Cardiac muscle cell (in vitro differentiated cells and primary cell): ENCODE results near the gene S100A2. TPM values are rescaled to one million over a fixed set of nuclear protein-coding genes. Genes with fewer than 3 reads are reported as not detected.

Experiments used
- DNase-seq, 2 donors: peaks; one replicate each; pipeline versions ENCODE4 v3.0.0 to v3.0.0-alpha.2; 2010 to 2017; ENCODE audit warnings: low read depth in 1 of 2, low spot score in 1 of 2
- H3K27ac ChIP-seq: fragments of 200-600 bp; sonication (generic); 2 replicates; pipeline ENCODE4 v1.5.1; 2016
- H3K27me3 ChIP-seq: fragments of 200-600 bp; sonication (generic); 2 replicates; pipeline ENCODE4 v1.6.0; 2016; ENCODE audit warnings: control low read depth
- H3K36me3 ChIP-seq: fragments of 200-600 bp; sonication (generic); 2 replicates; pipeline ENCODE4 v1.5.1; 2016; ENCODE audit warnings: control low read depth
- H3K4me1 ChIP-seq: fragments of 200-600 bp; sonication (generic); 2 replicates; pipeline ENCODE4 v1.8.1; 2017; ENCODE audit warnings: low read depth, mild to moderate bottlenecking, mixed run types
- H3K4me3 ChIP-seq: fragments of 200-600 bp; sonication (generic); 2 replicates; pipeline ENCODE4 v1.5.1; 2016; ENCODE audit warnings: mild to moderate bottlenecking
- H3K9me3 ChIP-seq: fragments of 200-600 bp; sonication (generic); 2 replicates; pipeline ENCODE4 v1.5.1; 2017; ENCODE audit warnings: low read depth, mild to moderate bottlenecking, control low read depth
- CTCF ChIP-seq: IDR thresholded peaks from 2 replicates; pipeline ENCODE4 v1.5.1; 2012; ENCODE audit warnings: low read depth, mild to moderate bottlenecking, low read length
- polyA plus RNA-seq: library from polyadenylated mRNA; unstranded; fragments of >200 nt; fragmentation: Nextera tagmentation; extraction: Ambion mirVana; gene quantifications from 2 replicates; pipeline ENCODE4 v1.2.1, GENCODE V29; 2016
- total RNA-seq: library from RNA; depleted of rRNA; stranded (reverse); fragments of >200 nt; gene quantifications from 2 replicates; pipeline ENCODE4 v1.2.3, GENCODE V29; 2016

Gene S100A2
- total and polyA plus RNA-seq, 2 experiments from 2014 or later, result 2.3 TPM; not detected in 1

GRCh38 chr1:153572569-153573015, 6.9 kb upstream of the S100A2 start:
- Histone ChIP-seq H3K36me3 (no peaks in the 10 kb centered on the region), H3K4me3 (no peak overlapping the region), H3K4me1 (peaks cover 23% of the 10 kb centered on the region), H3K27me3 (no peaks in the 10 kb centered on the region), H3K27ac (no peak overlapping the region), H3K9me3 (no peaks in the 10 kb centered on the region)
- peak; percentile 72 to 83 for DNase-seq
- peak; percentile 90 for TF ChIP-seq CTCF

- H3K36me3 ChIP-seq, result no peaks in the 10 kb centered on the region
- H3K9me3 ChIP-seq, result no peaks in the 10 kb centered on the region
- H3K4me3 ChIP-seq, result no peak overlapping the region
- H3K4me1 ChIP-seq, result peaks cover 23% of the 10 kb centered on the region
- DNase-seq, result no peak
- no peak overlapping the region for H3K27ac ChIP-seq
- no peak for TF ChIP-seq CTCF
- no peaks in the 10 kb centered on the region for H3K27me3 ChIP-seq
Observed at GRCh38 chr1:153571706-153572105, 6.1 kb upstream of the S100A2 start.

- no peaks in the 10 kb centered on the region for H3K27me3 ChIP-seq
- no peak overlapping the region for H3K27ac ChIP-seq
- no peak overlapping the region for H3K4me3 ChIP-seq
- H3K9me3 ChIP-seq, result no peaks in the 10 kb centered on the region
- no peaks in the 10 kb centered on the region for H3K36me3 ChIP-seq
- TF ChIP-seq CTCF, result no peak
- no peak for DNase-seq
- H3K4me1 ChIP-seq, result peaks cover 29% of the 10 kb centered on the region
Observed at GRCh38 chr1:153570874-153571273, 5.2 kb upstream of the S100A2 start.

GRCh38 chr1:153569465-153569864, 3.8 kb upstream of the S100A2 start:
- no peaks in the 10 kb centered on the region for H3K27me3 ChIP-seq
- no peak overlapping the region for H3K27ac ChIP-seq
- H3K9me3 ChIP-seq, result no peaks in the 10 kb centered on the region
- peaks cover 37% of the 10 kb centered on the region for H3K4me1 ChIP-seq
- DNase-seq, result no peak
- TF ChIP-seq CTCF, result no peak
- no peak overlapping the region for H3K4me3 ChIP-seq
- no peaks in the 10 kb centered on the region for H3K36me3 ChIP-seq

- Histone ChIP-seq H3K27me3 (no peaks in the 10 kb centered on the region), H3K4me1 (peaks cover 37% of the 10 kb centered on the region), H3K4me3 (no peak overlapping the region), H3K9me3 (no peaks in the 10 kb centered on the region), H3K36me3 (no peaks in the 10 kb centered on the region), H3K27ac (peak overlapping the region; percentile 55)
- TF ChIP-seq CTCF, result peak; percentile 99
- DNase-seq, result peak; percentile 90 to 92
Observed at GRCh38 chr1:153568367-153569099, 2.9 kb upstream of the S100A2 start.
